GM19438 (cell line): Measurements from ENCODE around the gene JAKMIP2.

Experiments
- ATAC-seq: cut with Tn5 transposase; IDR thresholded peaks from one replicate; pipeline ENCODE4 v1.9.1; 2021; ENCODE audit warnings: low read depth; ENCODE audit not compliant: unreplicated experiment

JAKMIP2 gene

GRCh38 chr5:147711019-147711418, 71.5 kb downstream of the JAKMIP2 start:
- ATAC-seq: no peak

DNA sequence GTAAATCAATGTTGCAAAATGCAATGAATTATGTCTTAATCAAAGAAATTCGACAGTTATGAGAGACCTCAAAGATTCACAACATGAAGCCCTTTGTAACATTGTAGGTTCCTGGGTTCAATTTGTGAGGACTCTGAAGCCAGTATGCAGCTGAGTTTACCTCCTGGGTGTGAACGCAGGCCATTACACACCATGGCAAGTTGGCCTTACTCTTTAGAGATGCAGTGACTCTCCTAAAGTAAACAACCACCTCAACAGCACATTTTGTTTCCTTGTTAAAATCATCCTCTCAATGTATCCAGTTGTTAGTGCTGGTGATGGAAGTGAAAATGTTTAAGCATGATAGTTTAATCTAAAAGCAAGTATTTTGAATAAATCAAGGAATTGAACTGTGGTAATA, 73.8 kb downstream of the JAKMIP2 start:
- ATAC-seq: no peak

DNA sequence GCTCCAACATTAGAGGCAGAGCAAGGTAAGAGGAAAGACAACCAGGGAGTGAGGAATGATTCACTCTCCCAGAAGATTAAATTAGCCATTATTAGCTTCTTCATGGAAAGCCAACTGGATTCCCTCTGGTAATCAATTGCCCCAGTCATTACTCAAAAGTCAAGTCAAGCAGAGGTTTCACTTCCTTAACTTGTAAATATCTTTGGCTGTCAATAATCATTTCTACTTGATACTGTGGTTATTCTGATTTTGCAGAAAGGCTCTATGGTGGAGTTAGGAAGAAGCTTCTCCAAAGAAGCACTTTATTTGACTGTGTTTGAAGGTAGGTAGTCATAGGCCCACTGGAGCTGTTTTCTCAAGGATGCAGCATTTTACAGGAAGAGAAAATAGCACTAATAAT, 78.0 kb downstream of the JAKMIP2 start:
- no peak for ATAC-seq

GRCh38 chr5:147701468-147701867, 81.1 kb downstream of the JAKMIP2 start:
- ATAC-seq: no peak

GRCh38 chr5:147699496-147700088, 82.9 kb downstream of the JAKMIP2 start:
- no peak for ATAC-seq

DNA sequence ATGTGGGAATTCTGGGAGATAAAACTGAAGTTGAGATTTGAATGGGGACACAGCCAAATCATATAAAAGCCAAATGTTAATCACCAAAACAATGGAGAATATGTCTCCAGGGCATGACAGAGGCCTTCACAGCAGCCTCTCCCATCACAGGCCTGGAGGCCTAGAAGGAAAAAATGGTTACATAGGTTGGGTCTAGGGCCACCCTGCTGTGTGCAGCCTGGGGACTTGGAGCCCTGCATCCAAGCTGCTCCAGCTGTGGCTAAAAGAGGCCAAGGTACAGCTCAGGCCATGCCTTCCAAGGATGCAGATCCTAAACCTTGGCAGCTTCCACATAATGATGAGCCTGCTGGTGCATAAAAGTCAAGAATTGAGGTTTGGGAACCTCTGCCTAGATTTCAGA, 85.1 kb downstream of the JAKMIP2 start:
- no peak for ATAC-seq

DNA sequence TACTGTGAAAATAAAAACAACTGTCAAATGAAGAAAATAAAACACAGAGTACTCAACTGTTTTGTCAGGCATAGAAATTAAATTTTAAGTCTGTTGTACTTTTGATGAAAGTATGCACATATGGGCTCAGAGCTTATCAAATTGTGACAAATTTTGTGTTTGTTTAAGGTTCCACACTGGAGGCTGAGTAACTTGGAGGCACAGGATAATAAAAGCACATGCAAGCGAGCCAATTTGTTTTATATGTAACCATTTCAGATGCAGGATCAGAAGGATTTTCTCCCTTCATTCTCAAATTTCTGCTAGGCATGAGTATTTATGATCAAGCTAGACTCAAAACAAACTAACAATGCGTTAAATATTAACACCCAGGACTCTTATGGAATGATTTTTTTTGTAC, 87.8 kb downstream of the JAKMIP2 start:
- ATAC-seq: no peak

DNA sequence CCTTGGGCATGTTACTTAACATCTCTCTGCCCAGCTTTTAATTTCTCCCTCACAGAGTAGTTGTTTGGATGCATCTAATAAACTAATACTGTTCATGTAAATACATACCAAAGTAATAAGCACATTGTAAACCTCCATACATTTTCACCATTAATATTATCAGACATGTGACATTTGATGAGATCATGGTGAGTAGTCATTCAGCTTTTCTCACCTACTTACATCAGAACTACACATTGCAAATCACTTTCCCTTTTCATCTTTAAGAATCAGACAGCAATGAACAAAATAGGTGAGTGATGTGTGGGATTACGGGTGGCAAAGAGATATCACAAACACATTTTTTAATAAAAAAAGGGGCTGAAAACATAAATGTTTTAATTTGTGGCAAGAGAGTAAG, 89.3 kb downstream of the JAKMIP2 start:
- ATAC-seq: no peak

- no peak for ATAC-seq
Measured at GRCh38 chr5:147691130-147691529, 91.4 kb downstream of the JAKMIP2 start.

DNA sequence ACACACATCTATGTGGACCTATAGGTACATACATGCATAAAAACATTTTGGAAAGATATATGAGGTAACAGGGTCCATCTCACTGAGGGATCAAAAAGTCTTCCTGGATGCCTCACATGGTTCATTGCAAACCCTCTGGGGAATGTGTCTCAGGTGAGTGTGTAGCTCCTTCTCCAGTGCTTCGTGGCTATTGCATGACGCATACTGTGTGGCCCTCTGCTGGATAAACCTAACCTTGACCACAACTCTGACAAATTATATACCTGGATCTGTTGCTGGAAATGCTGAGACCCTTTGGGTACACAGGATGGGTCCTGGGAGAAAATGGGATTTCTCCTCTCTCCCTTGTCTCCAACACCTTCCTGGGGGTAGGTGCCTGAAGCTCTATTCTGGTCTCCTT, 91.9 kb downstream of the JAKMIP2 start:
- no peak for ATAC-seq

DNA sequence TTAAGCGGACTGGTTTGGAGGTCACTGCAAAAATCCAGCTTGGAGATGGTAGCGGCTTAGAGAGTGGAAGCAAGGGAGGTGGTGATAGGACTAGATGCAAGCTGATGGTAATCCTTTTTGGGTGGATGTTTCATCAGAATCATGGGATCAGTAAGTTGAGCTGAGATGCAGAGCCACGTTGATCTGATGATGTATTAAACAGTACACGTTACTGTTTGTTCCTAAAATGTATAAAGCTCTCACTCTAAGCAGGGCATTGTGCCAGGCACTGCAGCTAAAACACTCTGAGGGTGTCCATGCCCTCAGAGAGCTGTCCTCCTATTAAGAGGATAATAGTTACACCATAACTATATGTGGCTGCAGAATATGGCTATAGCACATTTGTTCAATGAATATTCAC, 93.1 kb downstream of the JAKMIP2 start:
- ATAC-seq: no peak

- ATAC-seq: no peak
Measured at GRCh38 chr5:147688656-147689356, 93.7 kb downstream of the JAKMIP2 start.

DNA sequence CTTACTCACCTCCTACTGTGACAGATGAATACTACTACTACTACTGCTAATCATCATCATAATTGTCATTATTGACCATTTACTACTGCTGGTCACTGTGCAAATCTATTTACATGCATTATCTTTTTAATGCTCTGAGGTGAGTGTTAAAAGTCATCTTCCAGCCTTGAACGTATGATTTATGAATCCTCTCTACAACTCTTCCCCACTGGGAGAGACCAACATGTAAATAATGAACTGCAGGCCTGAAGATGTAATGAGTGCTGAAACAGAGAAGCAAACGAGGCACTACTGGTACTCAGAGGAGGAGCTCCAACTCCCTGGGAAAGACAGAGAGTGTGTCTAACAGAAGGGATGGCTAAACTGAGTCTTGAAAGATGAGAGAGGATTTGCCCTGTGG, 95.4 kb downstream of the JAKMIP2 start:
- no peak for ATAC-seq

- ATAC-seq: no peak
Measured at GRCh38 chr5:147686421-147686820, 96.1 kb downstream of the JAKMIP2 start.

DNA sequence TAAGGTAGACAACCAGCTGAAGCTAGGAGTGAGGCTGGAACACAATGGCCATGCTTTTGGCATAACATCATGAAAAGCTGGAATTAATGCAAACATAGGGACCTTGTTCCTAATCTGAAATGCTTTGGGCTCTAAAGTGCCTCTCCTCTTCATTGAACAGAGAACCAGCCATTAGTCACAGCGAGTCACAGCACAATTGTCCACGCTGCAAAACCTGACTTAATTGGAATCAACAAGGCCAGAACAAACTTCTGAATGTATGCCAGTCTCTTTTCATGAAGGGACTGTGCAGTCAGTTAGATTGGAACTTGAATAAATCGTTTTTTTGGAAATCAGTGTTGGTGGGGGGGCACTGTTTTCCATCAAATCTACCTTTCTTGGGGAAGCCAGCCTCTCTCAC, 96.5 kb downstream of the JAKMIP2 start:
- no peak for ATAC-seq

DNA sequence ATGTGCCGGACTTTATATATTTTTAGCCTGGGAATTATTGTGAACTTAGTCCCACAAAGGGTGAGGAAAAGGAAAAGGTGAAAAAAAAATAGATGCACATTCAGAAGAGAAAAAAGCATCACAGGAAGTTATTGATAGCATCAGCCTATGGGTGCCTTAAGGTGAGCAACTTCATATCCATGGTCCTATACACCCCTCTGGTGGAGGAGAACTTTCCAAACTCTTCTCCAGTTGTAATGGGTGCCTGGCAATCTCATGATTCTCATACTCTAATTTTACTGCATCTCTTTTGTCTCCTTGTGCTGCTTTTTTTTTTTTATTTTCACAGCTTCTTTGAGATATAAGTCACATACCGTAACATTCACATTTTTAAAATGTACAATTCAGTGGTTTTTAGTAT, 107.4 kb downstream of the JAKMIP2 start:
- no peak for ATAC-seq

DNA sequence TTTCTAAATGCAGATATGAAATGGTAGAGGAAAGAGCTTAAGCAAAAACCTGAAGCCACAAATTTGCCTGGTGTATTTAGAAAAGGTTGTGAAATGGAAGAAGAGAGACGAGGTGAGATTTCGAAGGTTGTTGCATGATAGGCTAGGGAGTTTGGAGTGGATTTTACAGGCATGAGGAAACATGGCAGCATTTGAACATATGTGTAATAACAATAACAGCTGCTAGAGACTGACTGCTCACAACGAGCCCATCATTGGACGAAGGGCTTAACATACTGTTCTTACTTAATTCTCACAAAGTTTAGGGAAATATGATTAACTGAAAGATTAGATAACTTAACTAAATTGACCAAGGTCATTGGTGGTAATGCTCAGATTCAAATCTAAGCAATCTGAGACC, 108.1 kb downstream of the JAKMIP2 start:
- ATAC-seq: no peak

- no peak for ATAC-seq
Measured at GRCh38 chr5:147673791-147674190, 108.7 kb downstream of the JAKMIP2 start.

DNA sequence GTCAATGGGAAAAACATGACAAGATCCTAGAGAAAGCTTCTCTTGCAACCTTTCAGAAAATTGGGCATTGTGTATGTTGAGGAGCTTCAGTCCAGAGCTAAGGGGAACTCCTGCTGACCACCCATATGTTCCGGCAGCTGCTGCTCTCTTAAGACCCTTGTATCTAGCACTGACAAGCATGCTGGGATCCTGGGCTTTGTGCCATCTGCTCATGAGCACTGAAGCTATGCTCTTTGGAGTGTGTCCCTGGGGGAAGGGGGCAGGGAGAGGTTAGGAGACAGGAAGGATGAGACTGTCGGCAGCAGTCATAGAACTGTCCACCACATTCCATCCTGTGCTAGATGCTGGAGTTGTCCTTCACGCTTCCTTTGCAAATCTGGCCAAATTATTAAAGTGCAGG, 109.3 kb downstream of the JAKMIP2 start:
- no peak for ATAC-seq

DNA sequence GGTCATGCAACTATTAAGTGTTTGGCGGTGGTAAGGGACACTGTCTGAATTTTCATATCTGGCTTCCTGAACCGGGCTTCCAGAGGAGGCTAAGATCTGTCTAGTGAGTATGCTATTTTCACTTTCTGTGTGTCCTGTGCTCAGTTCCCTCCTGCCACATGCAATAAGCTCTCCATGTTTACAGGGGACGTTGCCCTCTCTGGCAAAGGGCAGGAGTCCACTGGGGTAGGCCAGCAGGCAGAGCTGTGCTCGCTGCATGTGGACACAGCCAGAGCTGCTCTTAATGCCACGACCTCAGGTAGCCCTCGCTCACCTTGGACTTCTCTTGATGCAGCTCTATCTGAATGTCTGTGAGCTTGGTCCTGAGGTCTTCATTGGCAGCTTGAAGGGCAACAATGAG, 111.2 kb downstream of the JAKMIP2 start:
- no peak for ATAC-seq

- ATAC-seq: no peak
Measured at GRCh38 chr5:147670815-147671214, 111.7 kb downstream of the JAKMIP2 start.

DNA sequence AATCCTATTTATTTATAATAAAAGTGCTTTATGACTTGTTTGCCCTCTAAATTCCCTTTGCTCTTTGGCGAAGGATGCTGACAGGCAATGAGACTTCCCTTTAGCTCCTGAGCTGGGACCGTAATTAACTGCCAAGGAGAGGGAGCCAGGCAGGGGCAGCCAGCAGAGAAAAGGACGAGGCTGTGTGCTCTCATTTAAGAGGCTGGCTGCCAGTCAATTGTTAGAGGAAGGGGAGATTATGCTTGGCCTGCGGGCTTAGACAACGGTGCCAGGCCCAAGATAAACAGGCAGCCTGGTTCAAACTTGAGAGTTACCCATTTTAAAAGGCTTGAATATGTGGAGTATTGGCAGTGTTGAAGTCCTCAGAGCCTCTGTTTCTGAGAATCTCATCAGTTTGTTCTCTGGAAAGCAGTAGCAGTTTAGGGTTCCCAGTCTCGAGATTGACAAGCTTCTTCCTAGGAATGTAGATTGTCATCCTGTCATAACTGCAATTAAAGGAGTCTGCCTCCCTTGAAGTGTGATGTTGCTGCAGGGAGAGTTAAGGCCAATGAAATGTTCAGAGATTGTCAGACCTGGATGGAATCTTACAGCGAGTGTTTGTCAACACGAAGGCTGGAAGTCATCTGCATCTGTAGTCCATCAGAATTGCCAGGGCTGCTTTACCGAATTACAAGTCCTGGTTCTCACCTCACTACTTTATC, 113.2 kb downstream of the JAKMIP2 start:
- no peak for ATAC-seq
